ENCODE measurements around the gene SLC6A4.
"Not testable (repeated sequence)": the region's sequence is repeated elsewhere in the genome, so short reads cannot be mapped to it uniquely, and the experiment has no call there.

Gene SLC6A4

DNA sequence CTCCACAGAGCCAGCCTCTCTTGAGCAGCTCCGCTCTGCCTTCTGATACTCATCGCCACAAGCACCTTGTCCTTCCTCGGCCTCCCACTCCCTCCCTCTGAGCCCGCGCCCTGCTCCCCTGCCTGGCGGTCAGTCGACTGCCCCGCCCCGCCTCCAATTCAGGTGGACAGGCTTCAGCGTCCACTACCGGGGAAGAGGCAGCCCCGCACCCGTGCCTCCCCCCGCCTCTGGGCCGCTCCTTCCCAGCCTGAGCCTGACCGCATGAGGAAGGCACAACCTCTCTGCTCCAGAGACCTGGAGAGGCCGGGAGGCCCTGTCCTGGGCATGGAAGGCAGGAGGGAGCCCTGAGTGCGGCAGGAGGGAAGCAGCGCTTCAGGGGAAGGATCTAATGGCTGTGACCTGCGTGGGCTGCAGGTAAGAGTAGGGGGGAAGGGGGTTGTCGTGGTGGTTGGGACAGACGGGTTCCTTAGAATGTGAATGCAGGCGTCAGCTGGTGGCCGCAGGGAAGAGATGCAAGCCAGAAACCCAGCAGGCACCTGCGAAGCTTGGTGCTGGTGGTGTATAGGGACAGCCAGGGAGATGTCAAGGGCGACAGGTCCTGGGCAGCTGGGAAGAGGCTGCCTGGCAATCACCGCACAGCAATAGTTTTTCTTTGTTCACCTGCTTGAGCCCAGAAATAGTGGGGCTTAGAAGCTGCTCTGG, 3.0 kb upstream of the SLC6A4 start:
- DNase-seq (ENCODE audit: low read depth in 3 of 3), result no peak

GRCh38 chr17:30238003-30238344, 2.5 kb upstream of the SLC6A4 start:
- no peak for DNase-seq (ENCODE audit: low read depth in 3 of 3)

DNA sequence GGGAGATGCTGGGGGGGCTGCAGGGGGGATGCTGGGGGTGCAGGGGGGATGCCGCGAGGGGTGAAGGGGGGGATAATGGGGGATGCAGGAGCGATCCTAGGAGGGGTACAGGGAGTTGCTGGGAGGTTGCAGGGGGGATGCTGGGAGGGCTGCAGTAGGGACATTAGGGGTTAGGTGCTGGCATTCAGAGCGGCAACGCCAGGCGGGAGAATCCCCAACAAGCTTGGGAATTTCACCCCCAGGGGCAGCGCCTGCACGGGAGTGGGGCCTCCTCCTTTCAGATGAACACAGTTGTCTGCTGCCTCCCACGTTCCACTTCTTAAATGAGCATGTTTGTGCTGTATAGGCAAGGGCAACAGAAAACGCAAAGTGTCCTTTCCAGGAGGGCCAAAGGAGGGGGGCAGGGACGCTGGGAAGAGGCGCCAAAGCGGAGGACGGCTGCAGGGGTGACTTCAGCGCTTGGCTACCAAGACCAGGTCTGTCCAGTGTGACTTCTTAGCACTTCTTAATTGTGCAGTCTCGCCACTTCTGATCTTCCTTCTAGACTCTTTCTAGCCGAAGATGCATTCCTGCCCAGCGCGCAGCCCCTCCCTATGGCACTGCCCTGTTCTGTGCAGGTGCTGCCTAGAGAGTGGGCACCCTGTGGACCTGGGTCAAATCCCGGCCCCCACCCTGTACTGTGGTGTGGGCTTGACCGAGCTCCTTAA, 2.0 kb upstream of the SLC6A4 start:
- DNase-seq (ENCODE audit: low read depth in 3 of 3), result no peak

GRCh38 chr17:30236766-30237165, 1.3 kb upstream of the SLC6A4 start:
- DNase-seq (ENCODE audit: low read depth in 3 of 3), result peak in 1 of 3 experiments; percentile 19

GRCh38 chr17:30236297-30236624, 764 bp upstream of the SLC6A4 start:
- DNase-seq (ENCODE audit: low read depth in 3 of 3), result no peak

DNA sequence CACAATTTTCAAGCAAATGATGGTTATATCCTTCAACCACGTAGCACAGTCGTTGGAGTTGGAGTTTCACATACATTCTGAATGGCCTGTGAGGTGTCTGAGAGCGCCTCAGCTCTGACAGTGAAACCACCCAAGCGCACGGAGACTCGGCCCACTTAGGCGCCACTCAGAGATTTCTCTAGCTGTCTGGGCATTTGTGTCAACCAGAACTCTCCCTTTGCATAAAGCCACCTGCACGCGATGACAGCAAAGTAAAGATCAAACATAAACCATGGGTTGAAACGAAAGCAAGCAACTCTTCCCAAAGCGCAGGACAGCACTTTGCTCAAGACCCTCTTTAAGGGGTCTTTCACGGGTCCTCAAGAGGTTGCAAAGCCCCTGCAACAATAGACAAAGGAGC, 533 bp downstream of the SLC6A4 start:
- no peak for DNase-seq (ENCODE audit: low read depth in 3 of 3)

DNA sequence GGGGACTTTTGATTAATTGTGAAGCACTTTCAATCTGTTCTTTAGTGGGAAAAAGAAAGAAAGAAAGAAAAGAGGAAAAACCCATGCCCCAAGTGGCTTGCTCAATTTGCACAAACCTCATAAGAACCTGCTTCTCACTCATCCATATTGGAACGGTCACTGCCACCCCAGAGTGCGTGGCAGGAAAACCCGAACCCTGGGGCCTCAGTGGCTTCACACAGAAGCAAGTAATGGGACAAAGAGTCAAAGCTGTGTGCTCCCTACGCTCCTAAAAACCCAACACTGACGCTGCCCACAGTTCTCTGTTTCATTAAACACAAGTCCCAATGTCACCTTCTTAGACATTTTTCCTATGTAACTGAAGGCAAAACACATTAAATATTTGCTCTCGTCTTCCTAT, 1.2 kb downstream of the SLC6A4 start:
- no peak for DNase-seq (ENCODE audit: low read depth in 3 of 3)

- no peak for DNase-seq (ENCODE audit: low read depth in 3 of 3)
Observed at GRCh38 chr17:30232824-30233427, 2.6 kb downstream of the SLC6A4 start.

DNA sequence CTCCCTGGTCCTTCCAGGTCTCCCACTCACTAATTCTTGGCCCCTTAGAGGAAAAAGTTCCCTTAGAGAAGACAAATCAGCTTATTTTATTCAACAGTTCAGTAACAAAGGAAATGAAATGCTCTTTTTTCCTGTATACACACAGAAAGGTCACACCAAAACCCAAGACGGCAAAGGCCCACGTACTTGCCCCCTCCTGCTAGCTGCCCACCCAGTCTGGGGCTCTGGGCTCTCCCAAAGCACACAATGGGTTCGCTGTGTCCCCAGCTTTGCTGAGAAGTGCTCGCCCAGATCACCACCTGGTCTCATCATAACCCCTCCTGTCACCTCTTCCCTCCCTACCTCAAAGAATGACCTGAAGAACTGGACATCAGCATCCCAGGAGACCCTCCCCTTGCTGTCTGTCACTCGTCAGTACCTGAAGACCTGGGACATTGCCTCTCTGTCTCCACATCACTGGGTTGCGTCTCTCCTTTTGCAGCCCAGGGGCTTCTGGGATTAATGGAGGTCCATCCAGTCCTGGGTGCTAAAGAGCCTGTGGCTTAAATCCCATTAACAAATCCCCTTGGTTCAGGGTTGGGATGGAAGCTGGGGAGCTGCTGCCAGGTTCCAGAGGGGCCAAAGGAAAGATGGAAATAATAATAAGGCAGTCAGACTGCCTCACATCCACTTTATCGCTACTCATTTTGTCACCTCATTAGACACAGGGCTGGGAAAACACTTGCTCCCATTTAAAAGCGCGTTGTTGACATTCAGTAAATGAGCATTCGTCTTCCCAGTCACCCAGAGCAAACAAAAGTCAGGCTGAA, 3.3 kb downstream of the SLC6A4 start:
- DNase-seq (ENCODE audit: low read depth in 3 of 3), result no peak

GRCh38 chr17:30230596-30231125, 4.8 kb downstream of the SLC6A4 start:
- DNase-seq (ENCODE audit: low read depth in 3 of 3), result no peak

- not testable (repeated sequence) for DNase-seq (ENCODE audit: low read depth in 3 of 3)
Observed at GRCh38 chr17:30230009-30230408, 5.5 kb downstream of the SLC6A4 start.

DNA sequence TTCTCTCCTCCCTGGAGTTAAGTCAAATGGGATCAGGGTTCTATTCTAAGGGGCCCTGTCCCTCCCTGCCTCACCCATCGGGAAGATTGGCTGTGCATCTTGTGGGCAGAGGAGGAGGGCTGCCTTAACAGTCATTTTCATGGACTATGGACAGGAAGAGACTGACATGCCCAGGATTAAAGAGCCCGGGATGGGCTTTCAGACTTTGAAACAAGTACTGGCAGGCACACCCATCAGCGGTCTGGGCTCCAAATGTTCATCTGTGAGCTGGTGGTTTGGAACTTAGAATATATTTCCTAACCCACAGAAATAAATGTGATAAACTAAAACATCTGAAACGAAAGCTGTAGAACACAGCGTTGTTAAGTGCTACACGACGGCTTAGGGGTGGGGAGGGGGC, 6.5 kb downstream of the SLC6A4 start:
- no peak for DNase-seq (ENCODE audit: low read depth in 3 of 3)

DNA sequence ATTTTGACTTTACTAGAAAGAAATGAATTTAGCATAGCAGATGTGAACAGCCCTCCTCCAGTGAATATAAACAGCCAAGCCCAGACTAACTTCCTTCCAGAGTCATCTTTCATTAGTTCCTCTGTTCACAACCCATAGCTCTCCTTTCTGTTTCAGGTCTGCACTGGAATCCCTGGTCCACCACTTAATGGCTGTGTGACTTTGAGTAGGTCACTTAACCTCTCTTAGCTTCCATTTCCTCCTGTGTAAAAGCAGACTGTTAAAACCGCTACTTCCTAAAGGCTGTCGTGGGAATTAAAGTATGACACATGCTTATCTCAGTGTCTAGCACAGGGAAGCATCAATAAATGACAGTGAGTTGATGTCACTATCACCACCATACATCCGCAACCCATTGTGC, 7.5 kb downstream of the SLC6A4 start:
- no peak for DNase-seq (ENCODE audit: low read depth in 3 of 3)

- no peak for DNase-seq (ENCODE audit: low read depth in 3 of 3)
Observed at GRCh38 chr17:30226878-30227277, 8.6 kb downstream of the SLC6A4 start.

- no peak for DNase-seq (ENCODE audit: low read depth in 3 of 3)
Observed at GRCh38 chr17:30225919-30226553, 9.5 kb downstream of the SLC6A4 start.

DNA sequence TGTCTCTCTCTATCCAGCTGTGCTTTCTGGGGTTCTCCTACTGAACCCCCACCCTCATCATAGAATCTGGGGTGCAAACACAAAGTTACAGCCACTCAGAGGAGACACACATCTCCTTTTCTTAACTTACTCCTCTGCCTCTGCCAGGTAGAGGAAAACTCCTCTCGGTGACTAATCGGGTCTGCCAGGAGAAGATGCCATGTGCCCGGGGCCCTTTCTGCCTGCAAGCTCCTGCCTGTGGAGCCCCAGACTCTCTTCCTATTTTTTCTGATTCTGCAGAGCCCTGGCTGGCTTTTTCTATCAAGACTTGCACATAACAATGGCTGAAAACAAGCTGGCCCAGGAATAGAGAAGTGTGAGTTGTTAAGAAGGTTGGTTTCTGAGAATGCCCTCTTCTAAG, 10.4 kb downstream of the SLC6A4 start:
- no peak for DNase-seq (ENCODE audit: low read depth in 3 of 3)

DNA sequence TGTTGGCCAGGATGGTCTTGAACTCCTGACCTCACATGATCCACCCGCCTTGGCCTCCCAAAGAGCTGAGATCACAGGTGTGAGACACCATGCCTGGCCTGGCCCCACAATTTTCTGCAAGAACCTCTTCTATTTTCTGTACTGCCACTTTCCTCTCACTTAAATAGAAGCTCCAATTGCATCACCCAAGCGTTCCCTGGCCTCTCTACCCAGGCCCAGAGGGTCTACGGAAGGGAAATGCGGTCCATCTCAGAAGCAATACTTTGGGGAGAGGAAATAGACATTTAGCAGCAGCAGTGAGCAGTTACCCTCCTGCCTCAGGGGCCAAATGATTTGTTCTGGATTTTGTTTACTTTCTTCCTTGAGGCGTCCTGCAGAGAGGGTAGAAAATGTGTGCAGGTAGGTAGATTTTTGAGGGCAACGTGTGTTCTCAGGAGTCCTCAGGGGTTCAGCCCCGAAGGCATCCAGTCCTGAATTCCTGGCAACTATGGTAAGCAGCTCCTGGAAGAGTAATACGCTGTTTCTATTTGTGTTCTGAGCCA, 11.0 kb downstream of the SLC6A4 start:
- DNase-seq (ENCODE audit: low read depth in 3 of 3), result no peak

DNA sequence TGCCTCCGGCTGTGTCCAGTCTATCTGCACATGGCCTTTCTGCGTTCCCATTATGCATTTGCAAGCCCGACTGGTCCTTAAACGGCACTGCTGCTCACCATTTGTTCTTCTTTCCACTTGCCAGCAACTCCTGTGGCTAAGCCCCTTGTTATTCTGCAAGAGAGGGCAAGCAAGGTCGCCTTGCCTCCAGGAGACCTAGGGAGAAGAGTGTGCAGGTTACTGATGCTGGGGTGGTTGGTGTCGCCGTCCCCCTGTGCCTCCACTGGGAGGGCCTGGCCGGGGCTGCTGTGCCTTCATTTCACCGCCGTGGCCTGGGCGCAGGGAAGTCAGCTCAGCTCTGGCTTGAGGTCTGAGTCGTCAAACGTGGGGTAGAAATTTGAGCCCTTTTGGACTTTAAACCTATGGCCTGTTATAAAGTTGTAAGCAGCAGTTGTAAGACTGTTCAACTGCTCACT, 12.7 kb downstream of the SLC6A4 start:
- DNase-seq (ENCODE audit: low read depth in 3 of 3), result no peak

DNA sequence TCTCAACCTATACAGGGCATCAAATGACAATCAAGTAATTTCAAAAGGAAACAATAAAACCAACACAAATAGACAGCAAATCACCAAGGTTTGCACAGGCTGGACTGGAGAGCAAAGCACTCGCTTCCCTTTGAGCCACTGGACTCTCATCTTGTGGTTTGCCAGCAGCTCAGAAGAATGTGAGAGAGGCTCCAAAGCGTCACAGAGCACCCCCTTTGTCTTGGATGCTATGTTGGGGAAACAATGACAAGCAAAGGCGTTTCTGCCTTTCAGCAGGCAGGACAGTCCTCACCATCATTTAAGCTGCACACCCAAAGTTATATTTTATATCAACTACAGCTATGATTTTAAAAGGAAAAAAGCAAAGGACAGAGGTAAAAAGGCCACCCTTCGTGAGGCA, 13.2 kb downstream of the SLC6A4 start:
- no peak for DNase-seq (ENCODE audit: low read depth in 3 of 3)

DNA sequence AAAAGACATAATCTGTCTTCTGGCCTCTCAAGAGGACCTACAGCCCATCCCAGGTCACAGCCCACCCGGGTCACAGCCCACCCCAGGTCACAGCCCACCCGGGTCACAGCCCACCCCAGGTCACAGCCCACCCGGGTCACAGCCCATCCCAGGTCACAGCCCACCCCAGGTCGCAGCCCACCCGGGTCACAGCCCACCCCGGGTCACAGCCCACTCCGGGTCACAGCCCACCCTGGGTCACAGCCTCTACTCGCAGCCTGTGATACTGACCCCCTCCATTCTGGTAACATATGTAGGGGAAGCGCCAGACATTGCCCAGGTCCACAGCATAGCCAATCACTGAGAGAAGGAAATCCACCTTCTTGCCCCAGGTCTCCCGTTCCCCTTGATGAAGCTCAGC, 14.2 kb downstream of the SLC6A4 start:
- DNase-seq (ENCODE audit: low read depth in 3 of 3), result no peak

DNA sequence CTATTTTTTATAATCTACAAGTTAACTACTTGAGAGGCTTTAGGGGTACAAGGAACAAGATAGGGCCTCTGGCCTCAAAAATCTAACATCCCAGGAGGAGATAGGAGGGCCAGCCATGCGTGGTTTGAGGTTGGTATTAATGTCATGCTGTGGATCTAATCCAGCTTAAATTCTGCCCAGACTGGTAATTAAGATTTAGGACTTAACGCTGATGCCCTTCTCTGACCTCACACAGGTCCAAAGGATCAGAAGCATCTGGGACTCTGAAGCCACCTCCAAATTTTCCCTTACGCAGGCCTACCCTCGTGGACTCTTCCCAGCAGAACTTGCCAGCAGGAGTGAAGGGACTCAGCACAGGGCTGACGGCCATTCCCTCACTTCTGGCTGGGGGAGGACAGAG, 15.1 kb downstream of the SLC6A4 start:
- no peak for DNase-seq (ENCODE audit: low read depth in 3 of 3)
